GM12872 (cell line): ENCODE data around the gene CYP26C1.

Experiments
- TF ChIP-seq, protein P1 (sequence below): IDR thresholded peaks from 3 replicates; pipeline ENCODE4 v1.5.1; 2011; ENCODE audit warnings: low read depth, mild to moderate bottlenecking, low read length, moderate library complexity; ENCODE audit not compliant: insufficient read depth

The CYP26C1 gene

DNA sequence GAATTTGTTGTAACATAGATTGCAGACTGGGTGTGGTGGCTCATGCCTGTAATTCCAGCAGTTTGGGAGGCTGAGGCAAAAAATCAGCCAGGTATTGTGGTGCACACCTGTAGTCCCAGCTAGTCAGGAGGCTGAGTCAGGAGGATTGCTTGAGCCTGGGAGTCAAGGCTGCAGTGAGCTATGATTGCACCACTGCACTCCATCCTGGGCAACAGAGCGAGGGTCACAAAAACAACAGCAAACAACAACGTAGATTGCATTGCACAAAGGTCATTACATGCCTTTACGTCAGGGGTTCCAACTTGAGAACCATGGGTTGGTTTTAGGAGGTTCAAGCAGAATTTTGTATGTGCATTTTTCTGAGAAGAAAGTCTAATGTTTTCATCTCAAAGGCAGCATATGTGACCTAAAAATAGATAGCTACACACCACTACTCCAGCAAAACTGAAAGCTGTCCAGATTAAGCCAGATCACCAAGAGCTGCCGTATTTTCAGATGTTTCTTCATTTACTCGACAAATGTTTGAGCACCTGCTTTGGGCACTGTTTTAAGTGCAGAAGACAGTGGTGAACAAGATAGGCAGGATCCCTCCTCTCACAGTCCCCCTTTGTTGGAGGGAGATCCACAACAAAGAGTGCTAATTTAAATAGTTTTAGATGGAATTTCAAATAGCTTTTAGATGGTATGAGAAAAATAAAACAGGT, 28.3 kb upstream of the CYP26C1 start:
- TF ChIP-seq, protein P1, sequence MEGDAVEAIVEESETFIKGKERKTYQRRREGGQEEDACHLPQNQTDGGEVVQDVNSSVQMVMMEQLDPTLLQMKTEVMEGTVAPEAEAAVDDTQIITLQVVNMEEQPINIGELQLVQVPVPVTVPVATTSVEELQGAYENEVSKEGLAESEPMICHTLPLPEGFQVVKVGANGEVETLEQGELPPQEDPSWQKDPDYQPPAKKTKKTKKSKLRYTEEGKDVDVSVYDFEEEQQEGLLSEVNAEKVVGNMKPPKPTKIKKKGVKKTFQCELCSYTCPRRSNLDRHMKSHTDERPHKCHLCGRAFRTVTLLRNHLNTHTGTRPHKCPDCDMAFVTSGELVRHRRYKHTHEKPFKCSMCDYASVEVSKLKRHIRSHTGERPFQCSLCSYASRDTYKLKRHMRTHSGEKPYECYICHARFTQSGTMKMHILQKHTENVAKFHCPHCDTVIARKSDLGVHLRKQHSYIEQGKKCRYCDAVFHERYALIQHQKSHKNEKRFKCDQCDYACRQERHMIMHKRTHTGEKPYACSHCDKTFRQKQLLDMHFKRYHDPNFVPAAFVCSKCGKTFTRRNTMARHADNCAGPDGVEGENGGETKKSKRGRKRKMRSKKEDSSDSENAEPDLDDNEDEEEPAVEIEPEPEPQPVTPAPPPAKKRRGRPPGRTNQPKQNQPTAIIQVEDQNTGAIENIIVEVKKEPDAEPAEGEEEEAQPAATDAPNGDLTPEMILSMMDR: no peak

GRCh38 chr10:93032809-93033137, 27.8 kb upstream of the CYP26C1 start:
- TF ChIP-seq, protein P1: no peak

GRCh38 chr10:93034426-93034825, 26.2 kb upstream of the CYP26C1 start:
- TF ChIP-seq, protein P1: no peak

GRCh38 chr10:93039110-93039509, 21.5 kb upstream of the CYP26C1 start:
- TF ChIP-seq, protein P1: no peak

DNA sequence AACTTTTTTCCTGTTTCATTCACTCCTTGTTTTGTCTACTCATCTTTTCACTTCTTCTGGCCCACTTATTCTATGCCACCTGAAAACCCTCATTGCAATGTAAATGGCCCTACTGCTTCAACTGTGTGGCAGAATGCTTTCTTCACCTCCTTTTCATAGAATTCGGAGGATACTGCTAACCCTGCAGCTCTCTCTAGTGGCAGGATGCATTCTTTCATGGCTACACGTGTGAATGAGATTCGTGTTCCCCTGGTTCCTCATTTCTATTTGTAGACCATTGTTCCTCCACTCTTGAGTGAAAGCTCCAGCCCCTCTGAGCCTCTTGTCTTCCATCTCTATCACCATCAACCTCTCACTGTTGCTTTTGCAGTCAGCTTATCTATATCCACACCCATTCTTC, 20.9 kb upstream of the CYP26C1 start:
- TF ChIP-seq, protein P1: peak; percentile 57

DNA sequence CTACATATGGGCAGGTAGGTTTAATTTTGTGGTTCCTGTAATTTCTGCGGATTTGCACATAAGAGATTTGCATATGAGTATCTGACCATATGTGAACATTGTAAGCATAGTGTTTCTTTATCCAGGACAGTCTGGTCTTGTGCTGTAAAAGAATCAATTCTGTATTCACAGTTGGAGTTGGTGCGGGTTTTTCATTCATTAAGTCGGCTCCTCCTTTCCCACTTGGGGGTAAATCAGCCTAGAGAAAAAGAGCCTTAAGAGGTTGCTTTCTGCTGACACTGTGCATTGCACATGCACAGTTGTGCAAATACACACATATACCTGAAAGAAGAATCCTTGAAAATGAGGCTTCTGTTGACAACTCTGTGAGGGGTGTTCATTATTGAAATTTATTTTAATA, 6.1 kb upstream of the CYP26C1 start:
- TF ChIP-seq, protein P1: no peak

DNA sequence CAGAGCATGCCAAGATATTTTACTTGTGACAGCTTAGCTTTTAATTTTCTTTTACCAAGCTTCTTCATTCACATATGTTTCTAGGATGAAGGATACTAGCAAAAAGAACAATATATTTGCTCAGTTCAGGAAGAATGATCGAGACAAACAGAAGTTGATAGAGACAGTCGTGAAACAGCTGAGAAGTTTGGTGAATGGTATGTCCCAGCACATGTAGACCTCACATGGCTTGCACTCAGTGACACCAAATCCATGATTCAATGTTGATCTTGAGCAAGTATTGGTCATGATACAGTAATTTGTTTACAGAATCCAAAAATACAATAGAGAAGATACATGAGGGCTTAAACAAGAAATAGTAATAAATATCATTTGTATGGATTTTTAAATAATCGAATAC, 2.5 kb upstream of the CYP26C1 start:
- TF ChIP-seq, protein P1: no peak
